ENCODE results near the gene PRRX2. TPM values are rescaled to one million over a fixed set of nuclear protein-coding genes. Genes with fewer than 3 reads are reported as not detected.

The PRRX2 gene
- total RNA-seq, 2 donors from 2014 or later, result 1.0 TPM; not detected in 1

DNA sequence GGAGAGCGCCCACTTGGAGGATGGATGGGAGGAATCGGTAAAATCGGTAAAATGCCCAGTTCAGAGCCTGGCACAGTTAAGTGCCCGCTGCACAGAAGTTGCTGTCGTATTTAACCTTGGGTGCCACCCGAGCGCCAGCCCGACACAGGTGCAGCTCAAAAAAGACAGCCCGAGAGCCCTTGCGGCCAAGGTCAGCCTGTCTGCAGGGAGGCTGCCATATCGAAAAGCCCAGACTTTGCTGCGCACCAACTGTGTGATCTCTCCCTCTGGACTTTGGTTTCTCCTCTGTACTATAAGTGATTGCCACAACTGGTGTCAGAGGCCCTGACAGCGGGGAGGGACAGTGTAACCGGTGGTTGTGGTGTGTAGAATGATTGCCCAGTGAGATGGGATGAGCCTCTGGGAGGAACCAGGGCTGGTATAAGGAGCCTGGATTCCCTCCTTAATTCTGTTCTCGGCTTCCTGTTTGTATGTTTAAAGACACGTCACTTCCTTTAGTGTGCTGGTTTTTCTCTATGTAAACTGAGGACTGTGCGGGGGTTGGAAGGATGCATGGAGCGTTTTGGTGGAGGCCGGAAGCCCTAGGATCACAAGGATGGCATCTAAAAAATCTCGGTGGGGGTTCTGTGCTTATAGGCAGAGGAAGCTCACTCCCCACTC lies 38.7 kb upstream of the PRRX2 start:
- intact Hi-C loops (cut with DNase I), result no loop called here

DNA sequence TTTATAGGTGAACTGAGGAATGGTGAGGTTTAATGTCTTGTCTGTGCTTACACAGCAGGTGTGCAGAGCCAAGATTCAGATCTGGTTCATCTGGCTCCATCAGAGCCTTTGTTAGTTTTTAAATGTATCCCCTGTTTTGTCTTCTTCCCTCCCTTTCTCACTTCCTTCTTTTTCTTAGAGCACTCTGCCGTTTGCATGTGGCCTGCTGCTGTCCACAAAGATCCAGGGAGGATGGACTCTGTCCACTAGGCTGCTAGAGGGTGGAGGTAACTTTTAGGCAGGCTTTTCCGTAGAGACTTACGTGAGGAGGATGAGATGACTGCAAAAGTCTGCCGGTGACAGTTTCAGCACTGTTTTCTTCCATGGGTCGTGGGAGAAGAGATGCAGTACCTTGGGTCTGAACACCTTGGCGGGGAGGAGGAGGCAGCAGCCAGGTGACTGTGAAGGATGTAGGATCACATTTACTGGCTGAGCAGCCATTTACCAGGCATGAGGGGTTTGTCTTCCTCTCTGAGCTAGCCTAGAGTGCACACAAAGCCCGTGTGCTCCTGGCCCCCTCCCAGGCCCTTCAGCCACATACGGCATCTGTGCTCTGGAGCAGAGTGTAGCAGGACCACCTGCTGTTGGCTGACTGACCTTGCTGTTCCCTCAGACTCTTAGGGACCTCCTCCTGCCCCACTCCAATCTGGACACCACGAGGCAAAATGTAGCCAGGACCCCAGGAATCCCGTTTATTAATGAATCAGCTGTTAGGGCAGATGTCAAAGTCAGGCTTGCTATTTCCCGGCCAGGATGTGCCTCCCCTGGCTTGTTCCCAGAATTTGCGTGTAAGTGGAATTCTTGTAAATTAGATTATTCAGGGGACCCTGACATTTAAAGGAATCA lies 37.6 kb upstream of the PRRX2 start:
- WGBS, 2 donors, result 32 to 41% methylated on average over 8 to 12 of the region's 12 CpGs
- Histone ChIP-seq H3K9me3 (no peaks in the 10 kb centered on the region), H3K4me3 (no peak overlapping the region), H3K4me1 (peaks cover 68% of the 10 kb centered on the region), H3K27ac (peak overlapping the region in 3 of 4 donors; percentile 80 to 97 (median 92)), H3K27me3 (no peaks in the 10 kb centered on the region), H3K36me3 (replicated peaks in 1 of 2; ENCODE audit: insufficient read depth in 1 of 2, low read depth in 2 of 2) (no peaks in the 10 kb centered on the region)
- TF ChIP-seq, protein P1, sequence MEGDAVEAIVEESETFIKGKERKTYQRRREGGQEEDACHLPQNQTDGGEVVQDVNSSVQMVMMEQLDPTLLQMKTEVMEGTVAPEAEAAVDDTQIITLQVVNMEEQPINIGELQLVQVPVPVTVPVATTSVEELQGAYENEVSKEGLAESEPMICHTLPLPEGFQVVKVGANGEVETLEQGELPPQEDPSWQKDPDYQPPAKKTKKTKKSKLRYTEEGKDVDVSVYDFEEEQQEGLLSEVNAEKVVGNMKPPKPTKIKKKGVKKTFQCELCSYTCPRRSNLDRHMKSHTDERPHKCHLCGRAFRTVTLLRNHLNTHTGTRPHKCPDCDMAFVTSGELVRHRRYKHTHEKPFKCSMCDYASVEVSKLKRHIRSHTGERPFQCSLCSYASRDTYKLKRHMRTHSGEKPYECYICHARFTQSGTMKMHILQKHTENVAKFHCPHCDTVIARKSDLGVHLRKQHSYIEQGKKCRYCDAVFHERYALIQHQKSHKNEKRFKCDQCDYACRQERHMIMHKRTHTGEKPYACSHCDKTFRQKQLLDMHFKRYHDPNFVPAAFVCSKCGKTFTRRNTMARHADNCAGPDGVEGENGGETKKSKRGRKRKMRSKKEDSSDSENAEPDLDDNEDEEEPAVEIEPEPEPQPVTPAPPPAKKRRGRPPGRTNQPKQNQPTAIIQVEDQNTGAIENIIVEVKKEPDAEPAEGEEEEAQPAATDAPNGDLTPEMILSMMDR (IDR thresholded peaks at IDR 0.05), result no peak
- TF ChIP-seq POLR2A (IDR thresholded peaks at IDR 0.05), result no peak
- DNase-seq (no peak), ATAC-seq (no peak)
- intact Hi-C loops (cut with DNase I), result no loop called here

More for the DNA sequence above, 38.7 kb upstream of the PRRX2 start:
- peak overlapping the region; percentile 33 to 60 for H3K4me3 ChIP-seq
- H3K36me3 ChIP-seq (replicated peaks in 1 of 2; ENCODE audit: insufficient read depth in 1 of 2, low read depth in 2 of 2), result no peaks in the 10 kb centered on the region
- ATAC-seq (peak; percentile 43), DNase-seq (peak; percentile 61 to 74 (median 65))
- peaks cover 63% of the 10 kb centered on the region for H3K4me1 ChIP-seq
- no peaks in the 10 kb centered on the region for H3K27me3 ChIP-seq
- TF ChIP-seq, protein P1 (IDR thresholded peaks at IDR 0.05), result no peak
- no peak for TF ChIP-seq POLR2A (IDR thresholded peaks at IDR 0.05)
- no peaks in the 10 kb centered on the region for H3K9me3 ChIP-seq
- H3K27ac ChIP-seq, result peak overlapping the region; percentile 80 to 97 (median 87)
- WGBS, 2 donors, result 2 to 3% methylated on average over 13 to 20 of the region's 20 CpGs

DNA sequence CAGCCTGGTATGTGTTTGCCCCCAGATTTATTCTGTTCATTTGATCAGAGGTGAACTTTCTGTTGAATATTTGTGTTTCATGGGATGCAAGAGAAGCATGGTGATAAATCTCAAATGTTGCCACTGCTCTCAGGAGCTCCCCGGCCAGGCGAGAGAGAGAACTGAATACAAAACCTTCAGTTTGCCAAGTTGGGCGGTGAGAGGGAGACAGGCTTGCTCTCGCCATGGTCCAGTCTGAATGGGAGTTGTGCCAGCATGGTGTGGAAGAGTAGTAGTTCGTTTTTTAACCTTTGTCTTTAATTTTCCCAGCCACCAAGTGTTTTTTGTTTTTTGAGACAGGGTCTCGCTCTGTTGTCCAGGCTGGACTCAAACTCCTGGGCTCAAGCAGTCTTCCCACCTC lies 36.7 kb upstream of the PRRX2 start:
- no peak overlapping the region for H3K27ac ChIP-seq
- no peak for ATAC-seq
- no peaks in the 10 kb centered on the region for H3K36me3 ChIP-seq (replicated peaks in 1 of 2; ENCODE audit: insufficient read depth in 1 of 2, low read depth in 2 of 2)
- peaks cover 68% of the 10 kb centered on the region for H3K4me1 ChIP-seq
- intact Hi-C loops (cut with DNase I), result no loop called here
- 64 to 68% methylated on average over 6 of the region's 6 CpGs for WGBS, 2 donors
- H3K4me3 ChIP-seq, result no peak overlapping the region
- H3K9me3 ChIP-seq, result no peaks in the 10 kb centered on the region
- no peaks in the 10 kb centered on the region for H3K27me3 ChIP-seq
- TF ChIP-seq, protein P1 (IDR thresholded peaks at IDR 0.05), result no peak
- DNase-seq, result no peak

DNA sequence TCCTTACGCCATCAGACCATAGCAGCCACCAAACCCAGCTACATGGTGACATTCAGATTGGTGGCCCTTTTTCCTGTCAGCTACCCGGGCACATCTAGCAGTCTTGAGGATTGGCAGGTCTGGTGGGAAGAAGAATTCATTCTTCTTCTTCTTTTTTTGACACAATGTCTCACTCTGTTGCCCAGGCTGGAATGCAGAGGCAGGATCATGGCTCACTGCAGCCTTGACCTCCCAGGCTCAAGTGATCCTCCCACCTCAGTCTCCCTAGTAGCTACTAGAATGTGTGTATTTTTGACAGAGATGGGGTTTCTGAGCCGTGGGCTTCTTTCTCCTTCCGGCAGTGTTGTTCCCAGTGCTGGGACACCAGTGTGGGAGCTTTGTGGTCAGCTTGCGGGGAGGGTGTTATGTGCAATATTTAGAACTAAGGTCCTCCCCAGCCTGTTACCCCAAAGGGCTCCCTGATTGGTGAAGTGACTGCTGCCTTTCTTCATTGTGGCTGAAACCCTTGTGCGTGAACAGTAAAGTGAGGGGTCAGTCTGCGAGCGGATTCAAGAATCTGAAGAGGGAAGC lies 36.1 kb upstream of the PRRX2 start:
- Histone ChIP-seq H3K27me3 (no peaks in the 10 kb centered on the region), H3K4me3 (no peak overlapping the region), H3K9me3 (no peaks in the 10 kb centered on the region), H3K4me1 (peaks cover 68% of the 10 kb centered on the region), H3K36me3 (replicated peaks in 1 of 2; ENCODE audit: insufficient read depth in 1 of 2, low read depth in 2 of 2) (no peaks in the 10 kb centered on the region), H3K27ac (no peak overlapping the region)
- intact Hi-C loops (cut with DNase I), result no loop called here
- no peak for ATAC-seq
- WGBS, 2 donors, result 79 to 91% methylated on average over 8 of the region's 8 CpGs
- TF ChIP-seq, protein P1 (IDR thresholded peaks at IDR 0.05), result no peak
- no peak for TF ChIP-seq POLR2A (IDR thresholded peaks at IDR 0.05)
- DNase-seq, result no peak
